ENCODE measurements around the gene PCDHGA5.
"Not testable (repeated sequence)": the region's sequence is repeated elsewhere in the genome, so short reads cannot be mapped to it uniquely, and the experiment has no call there.

The PCDHGA5 gene

DNA sequence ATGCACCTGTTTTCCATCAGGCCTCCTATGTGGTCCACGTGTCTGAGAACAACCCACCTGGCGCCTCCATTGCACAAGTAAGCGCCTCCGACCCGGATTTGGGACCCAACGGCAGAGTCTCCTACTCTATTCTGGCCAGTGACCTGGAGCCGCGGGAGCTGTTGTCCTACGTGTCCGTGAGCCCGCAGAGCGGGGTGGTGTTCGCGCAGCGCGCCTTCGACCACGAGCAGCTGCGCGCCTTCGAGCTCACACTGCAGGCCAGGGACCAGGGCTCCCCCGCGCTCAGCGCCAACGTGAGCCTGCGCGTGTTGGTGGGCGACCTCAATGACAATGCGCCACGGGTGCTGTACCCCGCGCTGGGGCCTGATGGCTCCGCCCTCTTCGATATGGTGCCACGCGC lies 12.4 kb upstream of the PCDHGA5 start:
- no peak for DNase-seq (ENCODE audit: low read depth)

DNA sequence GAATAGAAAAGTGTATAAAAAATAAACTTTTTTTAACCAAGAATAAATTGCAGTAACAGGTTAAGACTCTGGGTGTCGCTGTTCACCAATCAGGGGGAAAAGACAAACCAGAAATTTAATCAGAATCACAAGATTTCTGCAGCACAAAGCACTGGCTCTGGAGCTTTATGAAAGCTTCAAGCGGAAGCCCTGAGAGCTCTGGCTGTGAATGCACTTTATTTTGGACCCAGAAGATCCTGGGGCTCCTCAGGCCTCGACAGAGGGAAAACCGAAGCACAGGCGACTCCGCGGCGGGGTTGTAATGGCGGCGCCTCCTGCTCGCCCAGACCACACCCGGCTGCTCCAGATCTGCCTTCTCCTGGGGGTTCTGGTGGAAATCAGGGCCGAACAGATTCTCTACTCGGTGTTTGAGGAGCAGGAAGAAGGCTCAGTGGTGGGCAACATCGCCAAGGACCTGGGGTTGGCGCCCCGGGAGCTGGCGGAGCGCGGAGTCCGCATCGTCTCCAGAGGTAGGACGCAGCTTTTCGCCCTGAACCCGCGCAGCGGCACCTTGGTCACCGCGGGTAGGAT lies 9.0 kb upstream of the PCDHGA5 start, which contains the start of gene PCDHGA4:
PCDHGA4 (plus strand) TSS at position 122 of the 570 bp plus-strand sequence; CDS start at position 209, 87 bp downstream.
- no peak for DNase-seq (ENCODE audit: low read depth)

DNA sequence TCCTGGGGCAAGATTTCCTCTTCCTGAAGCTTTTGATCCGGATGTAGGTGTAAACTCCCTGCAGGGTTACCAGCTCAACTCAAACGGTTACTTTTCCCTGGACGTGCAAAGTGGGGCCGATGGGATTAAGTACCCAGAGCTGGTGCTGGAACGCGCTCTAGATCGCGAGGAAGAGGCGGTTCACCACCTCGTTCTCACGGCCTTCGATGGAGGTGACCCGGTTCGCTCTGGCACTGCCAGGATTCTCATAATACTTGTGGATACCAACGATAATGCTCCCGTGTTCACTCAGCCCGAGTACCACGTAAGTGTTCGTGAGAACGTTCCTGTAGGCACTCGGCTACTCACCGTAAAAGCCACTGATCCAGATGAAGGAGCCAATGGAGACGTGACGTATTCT lies 8.3 kb upstream of the PCDHGA5 start:
- no peak for DNase-seq (ENCODE audit: low read depth)

DNA sequence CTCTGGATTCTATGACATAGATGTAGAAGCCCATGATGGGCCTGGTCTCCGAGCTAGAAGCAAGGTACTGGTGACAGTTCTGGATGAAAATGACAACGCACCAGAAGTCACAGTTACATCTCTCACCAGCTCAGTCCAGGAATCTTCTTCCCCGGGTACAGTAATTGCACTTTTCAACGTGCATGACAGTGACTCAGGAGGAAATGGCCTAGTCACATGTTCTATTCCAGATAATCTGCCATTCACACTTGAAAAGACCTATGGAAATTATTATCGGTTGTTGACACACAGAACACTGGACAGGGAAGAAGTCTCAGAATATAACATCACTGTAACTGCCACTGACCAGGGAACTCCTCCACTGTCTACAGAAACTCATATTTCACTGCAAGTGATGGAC lies 7.8 kb upstream of the PCDHGA5 start:
- DNase-seq (ENCODE audit: low read depth), result no peak

DNA sequence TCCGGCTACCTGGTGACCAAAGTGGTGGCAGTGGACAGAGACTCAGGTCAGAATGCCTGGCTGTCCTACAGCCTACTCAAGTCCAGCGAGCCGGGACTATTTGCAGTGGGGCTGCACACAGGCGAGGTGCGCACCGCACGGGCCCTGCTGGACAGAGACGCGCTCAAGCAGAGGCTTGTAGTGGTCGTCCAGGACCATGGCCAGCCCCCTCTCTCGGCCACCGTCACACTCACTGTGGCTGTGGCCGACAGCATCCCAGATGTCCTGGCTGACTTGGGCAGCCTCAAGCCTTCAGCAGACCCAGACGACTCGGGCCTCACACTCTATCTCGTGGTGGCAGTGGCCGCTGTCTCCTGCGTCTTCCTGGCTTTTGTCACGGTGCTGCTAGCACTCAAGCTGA lies 7.0 kb upstream of the PCDHGA5 start:
- no peak for DNase-seq (ENCODE audit: low read depth)

DNA sequence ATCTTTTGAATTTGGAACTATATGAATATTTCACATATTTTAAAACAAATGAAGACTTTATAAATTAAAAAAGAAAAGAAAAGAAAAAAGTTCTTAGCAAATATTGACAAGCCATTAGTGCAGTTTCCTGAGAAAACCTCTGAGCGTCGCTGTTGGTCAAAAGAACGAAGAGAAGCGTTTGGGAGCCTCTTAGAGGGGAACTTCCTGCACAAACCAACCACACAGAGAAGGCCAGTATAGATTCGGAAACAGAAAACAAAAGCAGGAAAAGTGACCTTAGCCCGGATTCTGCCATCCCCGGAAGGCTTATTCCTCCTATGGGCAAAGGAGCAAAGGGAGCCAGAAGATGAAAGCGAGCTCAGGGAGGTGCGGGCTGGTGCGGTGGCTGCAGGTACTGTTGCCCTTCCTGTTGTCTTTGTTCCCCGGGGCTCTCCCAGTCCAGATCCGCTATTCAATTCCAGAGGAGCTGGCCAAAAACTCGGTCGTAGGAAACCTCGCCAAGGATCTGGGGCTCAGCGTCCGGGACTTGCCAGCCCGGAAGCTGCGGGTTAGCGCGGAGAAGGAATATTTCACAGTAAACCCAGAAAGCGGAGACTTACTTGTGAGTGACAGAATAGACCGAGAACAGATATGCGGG lies 4.1 kb upstream of the PCDHGA5 start, which contains the start of gene PCDHGB2:
PCDHGB2 (plus strand) TSS at position 205 of the 637 bp plus-strand sequence; CDS start at position 347, 142 bp downstream.
- peak; percentile 51 for DNase-seq (ENCODE audit: low read depth)

DNA sequence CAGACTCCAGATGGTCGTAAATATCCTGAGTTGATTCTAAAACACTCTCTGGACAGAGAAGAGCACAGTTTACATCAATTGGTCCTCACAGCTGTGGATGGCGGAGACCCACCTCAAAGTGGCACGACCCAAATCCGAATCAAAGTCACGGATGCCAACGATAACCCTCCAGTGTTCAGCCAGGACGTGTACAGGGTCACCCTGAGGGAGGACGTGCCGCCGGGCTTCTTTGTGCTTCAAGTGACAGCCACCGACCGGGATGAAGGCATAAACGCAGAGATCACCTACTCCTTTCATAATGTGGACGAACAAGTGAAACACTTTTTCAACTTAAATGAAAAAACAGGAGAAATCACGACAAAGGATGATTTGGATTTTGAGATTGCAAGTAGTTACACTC lies 3.3 kb upstream of the PCDHGA5 start:
- DNase-seq (ENCODE audit: low read depth), result no peak

DNA sequence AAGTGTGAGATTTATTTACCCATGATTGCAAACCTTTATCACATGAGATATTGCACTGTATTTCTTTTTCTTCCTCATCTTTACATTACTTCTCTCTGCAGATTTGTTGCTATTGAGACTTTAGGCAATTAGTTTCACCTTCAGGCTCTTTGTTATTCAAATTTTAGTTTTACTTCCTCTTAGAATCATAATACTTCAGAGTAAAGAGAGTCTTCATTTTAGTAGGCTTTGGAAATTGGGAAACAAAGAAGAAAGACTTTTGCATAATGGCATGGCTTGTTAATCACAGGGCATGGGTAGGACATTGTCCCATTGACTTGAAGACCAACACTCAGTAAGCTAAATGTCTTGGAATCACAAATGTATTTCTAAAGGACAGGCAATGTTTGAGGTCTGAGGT lies 1.2 kb upstream of the PCDHGA5 start:
- DNase-seq (ENCODE audit: low read depth), result no peak

DNA sequence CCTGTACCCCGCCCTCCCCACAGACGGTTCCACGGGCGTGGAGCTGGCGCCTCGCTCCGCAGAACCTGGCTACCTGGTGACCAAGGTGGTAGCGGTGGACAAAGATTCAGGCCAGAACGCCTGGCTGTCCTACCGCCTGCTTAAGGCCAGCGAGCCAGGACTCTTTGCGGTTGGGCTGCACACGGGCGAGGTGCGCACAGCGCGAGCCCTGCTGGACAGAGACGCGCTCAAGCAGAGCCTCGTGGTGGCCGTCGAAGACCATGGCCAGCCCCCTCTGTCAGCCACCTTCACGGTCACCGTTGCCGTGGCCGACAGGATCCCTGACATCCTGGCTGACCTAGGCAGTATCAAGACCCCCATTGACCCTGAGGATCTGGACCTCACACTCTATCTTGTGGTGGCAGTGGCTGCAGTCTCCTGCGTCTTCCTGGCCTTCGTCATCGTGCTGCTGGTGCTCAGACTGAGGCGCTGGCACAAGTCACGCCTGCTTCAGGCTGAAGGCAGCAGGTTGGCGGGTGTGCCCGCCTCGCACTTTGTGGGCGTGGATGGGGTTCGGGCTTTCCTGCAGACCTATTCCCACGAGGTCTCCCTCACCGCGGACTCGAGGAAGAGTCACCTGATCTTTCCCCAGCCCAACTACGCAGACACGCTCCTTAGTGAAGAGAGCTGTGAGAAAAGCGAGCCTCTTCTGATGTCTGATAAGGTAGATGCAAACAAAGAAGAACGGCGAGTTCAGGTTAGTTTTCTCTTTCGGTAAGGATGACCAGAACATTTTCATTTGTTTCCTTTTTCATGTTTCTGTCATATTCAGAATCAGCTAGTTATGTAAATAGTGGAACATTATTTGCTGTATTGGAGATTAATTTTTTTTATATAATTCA lies 2.3 kb downstream of the PCDHGA5 start:
- no peak for DNase-seq (ENCODE audit: low read depth)

DNA sequence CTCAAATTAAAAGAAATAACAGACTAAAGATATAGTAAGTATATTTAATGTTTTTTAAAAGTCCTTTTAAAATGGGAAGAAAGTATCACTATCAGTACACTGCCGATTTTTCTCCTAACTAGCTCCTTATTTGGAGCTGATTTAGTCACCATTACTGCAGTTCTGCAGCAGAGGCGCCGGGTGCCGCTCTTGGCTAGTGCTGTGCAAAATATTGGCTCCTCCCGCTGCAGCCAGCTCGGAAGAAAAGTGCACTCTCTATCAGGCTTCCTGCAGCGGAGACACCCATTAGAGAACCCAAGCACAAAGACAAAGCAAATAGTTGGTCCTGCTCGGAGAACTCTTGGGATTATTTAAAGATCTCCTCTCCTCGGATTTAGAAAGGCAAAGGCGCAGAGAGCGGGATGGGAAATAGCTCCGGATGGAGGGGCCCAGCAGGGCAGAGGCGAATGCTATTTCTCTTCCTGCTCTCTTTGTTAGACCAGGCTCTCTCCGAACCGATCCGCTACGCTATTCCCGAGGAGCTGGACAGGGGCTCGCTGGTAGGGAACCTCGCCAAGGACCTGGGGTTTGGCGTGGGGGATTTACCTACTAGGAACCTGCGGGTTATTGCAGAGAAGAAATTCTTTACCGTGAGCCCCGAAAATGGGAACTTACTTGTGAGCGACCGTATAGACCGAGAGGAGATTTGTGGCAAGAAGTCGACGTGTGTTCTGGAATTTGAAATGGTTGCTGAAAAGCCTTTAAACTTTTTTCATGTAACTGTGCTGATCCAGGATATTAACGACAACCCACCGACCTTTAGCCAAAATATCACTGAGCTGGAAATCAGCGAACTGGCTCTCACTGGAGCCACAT lies 6.3 kb downstream of the PCDHGA5 start, which contains the start of gene PCDHGB3:
PCDHGB3 (plus strand) TSS at position 249 of the 855 bp plus-strand sequence; CDS start at position 402, 153 bp downstream.
- peak; percentile 79 for DNase-seq (ENCODE audit: low read depth)

DNA sequence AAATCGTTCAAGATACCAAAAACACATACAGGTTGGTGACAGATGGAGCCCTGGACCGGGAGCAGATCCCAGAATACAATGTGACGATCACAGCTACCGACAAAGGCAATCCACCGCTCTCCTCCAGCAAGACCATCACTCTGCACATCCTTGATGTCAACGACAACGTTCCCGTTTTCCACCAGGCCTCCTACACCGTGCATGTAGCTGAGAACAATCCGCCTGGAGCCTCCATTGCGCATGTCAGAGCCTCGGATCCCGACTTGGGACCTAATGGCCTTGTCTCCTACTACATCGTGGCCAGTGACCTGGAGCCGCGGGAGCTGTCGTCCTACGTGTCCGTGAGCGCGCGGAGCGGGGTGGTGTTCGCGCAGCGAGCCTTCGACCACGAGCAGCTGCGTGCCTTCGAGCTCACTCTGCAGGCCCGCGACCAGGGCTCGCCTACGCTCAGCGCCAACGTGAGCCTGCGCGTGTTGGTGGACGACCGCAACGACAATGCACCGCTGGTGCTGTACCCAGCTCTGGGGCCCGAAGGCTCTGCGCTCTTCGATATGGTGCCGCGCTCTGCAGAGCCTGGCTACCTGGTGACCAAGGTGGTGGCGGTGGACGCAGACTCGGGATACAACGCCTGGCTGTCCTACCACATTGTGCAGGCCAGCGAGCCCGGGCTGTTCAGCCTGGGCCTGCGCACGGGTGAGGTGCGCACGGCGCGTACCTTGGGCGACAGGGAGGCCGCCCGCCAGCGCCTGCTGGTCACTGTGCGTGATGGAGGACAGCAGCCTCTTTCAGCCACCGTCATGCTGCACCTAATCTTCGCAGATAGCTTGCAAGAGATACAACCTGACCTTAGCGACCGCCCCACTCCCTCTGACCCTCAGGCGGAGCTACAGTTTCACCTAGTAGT lies 7.9 kb downstream of the PCDHGA5 start:
- DNase-seq (ENCODE audit: low read depth), result no peak

DNA sequence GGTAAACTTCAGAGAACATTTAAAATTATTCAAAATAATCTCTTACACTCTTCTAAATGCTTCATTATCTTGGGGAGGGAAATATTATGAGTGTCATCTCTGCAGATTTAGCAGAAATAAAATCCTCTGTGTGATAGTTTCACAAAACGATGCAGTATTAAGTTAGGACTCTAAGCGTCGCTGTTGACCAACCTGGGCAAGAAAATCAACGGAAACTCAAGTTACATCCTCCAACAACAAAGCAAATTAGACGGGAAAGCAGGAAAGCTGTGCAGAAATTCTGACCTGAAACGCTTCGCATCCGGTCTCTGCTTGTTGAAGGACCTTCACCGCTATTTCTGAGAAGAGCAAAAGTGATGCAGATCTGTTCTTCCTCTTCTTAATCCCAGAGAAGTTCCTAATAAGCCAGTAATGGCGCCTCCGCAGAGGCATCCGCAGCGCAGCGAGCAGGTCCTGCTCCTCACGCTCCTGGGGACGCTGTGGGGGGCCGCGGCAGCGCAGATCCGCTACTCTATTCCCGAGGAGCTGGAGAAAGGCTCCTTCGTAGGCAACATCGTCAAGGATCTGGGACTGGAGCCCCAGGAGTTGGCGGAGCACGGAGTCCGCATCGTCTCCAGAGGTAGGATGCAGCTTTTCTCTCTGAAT lies 9.8 kb downstream of the PCDHGA5 start, which contains the start of gene PCDHGA6:
PCDHGA6 (plus strand) TSS at position 219 of the 645 bp plus-strand sequence; CDS start at position 412, 193 bp downstream.
- DNase-seq (ENCODE audit: low read depth), result peak; percentile 48

DNA sequence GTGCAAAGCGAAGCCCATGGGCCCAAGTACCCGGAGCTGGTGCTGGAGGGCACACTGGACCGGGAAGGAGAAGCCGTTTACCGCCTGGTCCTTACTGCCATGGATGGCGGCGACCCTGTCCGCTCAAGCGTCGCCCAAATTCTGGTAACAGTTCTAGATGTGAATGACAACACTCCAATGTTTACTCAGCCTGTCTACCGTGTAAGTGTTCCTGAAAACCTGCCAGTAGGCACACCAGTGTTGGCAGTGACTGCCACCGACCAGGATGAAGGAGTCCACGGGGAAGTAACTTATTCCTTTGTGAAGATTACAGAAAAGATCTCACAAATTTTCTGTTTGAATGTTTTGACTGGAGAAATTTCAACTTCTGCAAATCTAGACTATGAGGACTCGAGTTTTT lies 10.7 kb downstream of the PCDHGA5 start:
- no peak for DNase-seq (ENCODE audit: low read depth)

DNA sequence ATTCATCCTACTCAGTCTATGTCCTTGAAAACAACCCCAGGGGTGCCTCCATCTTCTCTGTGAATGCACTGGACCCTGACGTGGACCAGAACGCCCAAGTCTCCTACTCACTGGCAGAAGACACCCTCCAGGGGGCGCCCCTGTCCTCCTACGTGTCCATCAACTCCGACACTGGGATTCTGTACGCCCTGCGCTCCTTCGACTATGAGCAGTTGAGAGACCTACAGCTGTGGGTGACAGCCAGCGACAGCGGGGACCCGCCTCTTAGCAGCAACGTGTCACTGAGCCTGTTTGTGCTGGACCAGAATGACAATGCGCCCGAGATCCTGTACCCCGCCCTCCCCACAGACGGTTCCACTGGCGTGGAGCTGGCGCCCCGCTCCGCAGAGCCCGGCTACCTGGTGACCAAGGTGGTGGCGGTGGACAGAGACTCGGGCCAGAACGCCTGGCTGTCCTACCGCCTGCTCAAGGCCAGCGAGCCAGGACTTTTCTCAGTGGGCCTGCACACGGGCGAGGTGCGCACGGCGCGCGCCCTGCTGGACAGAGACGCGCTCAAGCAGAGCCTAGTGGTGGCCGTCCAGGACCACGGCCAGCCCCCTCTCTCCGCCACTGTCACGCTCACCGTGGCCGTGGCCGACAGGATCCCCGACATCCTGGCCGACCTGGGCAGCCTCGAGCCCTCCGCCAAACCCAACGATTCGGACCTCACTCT lies 11.6 kb downstream of the PCDHGA5 start:
- DNase-seq (ENCODE audit: low read depth), result not testable (repeated sequence)

DNA sequence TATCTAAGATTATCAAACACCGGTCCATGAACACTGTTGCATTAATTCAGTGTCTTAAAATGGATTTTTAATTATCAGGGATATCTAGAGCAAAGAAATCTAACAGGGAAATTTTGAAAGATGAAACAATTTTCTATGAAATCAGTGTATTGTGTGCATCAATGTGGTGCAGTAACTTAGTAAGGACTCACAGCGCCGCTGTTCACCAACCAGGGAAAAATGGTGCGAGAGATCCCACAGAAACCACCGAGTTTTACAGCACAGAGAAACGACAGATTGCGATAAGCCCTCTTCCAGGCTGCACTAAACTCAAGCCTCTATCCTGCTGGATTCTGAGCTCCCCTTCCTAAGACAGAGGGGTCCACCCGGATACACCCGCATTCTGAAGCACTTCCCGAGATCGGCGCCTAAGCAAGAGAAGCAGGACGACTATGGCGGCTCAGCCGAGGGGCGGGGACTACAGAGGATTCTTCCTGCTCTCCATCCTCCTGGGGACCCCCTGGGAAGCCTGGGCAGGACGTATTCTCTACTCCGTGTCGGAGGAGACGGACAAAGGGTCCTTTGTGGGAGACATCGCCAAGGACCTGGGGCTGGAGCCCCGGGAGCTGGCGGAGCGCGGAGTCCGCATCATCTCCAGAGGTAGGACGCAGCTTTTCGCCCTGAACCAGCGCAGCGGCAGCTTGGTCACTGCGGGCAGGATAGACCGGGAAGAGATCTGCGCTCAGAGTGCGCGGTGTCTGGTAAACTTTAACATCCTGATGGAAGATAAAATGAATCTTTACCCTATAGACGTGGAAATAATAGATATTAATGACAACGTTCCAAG lies 18.7 kb downstream of the PCDHGA5 start, which contains the start of gene PCDHGA7:
PCDHGA7 (plus strand) TSS at position 274 of the 826 bp plus-strand sequence; CDS start at position 432, 158 bp downstream.
- DNase-seq (ENCODE audit: low read depth), result peak; percentile 5

DNA sequence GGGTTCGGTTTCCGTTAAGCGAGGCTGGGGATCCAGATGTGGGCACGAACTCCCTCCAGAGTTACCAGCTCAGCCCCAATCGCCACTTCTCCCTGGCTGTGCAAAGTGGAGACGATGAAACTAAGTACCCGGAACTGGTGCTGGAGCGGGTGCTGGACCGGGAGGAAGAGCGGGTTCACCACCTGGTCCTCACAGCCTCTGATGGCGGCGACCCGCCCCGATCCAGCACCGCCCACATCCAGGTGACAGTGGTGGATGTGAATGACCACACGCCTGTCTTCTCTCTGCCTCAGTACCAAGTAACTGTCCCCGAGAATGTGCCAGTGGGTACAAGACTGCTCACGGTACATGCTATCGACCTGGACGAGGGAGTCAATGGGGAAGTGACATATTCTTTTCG lies 19.4 kb downstream of the PCDHGA5 start:
- DNase-seq (ENCODE audit: low read depth), result no peak

DNA sequence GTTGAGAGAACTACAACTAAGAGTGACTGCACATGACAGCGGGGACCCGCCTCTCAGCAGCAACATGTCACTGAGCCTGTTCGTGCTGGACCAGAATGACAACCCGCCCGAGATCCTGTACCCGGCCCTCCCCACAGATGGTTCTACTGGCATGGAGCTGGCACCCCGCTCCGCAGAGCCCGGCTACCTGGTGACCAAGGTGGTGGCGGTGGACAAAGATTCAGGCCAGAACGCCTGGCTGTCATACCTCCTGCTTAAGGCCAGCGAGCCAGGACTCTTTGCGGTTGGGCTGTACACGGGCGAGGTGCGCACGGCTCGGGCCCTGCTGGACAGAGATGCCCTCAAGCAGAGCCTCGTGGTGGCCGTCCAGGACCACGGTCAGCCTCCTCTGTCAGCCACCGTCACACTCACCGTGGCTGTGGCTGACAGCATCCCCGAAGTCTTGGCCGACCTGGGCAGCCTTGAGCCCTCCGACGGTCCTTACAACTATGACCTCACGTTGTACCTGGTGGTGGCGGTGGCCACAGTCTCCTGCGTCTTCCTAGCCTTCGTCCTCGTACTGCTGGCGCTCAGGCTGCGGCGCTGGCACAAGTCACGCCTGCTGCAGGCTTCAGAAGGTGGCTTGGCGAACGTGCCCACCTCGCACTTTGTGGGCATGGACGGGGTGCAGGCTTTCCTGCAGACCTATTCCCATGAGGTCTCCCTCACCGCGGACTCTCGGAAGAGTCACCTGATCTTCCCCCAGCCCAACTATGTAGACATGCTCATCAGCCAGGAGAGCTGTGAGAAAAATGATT lies 20.7 kb downstream of the PCDHGA5 start:
- no peak for DNase-seq (ENCODE audit: low read depth)
